Body of pancreas (tissue), 4 donors: ENCODE measurements around the gene DDIT3. TPM values are rescaled to one million over a fixed set of nuclear protein-coding genes. Genes with fewer than 3 reads are reported as not detected.
"Not testable (repeated sequence)": the region's sequence is repeated elsewhere in the genome, so short reads cannot be mapped to it uniquely, and the experiment has no call there.

Source experiments
- ATAC-seq: fragments of 150-250 bp; one replicate; pipeline ENCODE4 v1.9.1; 2016
- DNase-seq, 4 donors: peaks; one replicate each; pipeline ENCODE4 v3.0.0-alpha.2; 2019
- H3K27ac ChIP-seq, 4 donors: fragments of 200-600 bp; sonication (generic); 1 replicate in 3 of 4; 2 replicates in 1 of 4; pipeline versions ENCODE4 v1.5.1 to v1.6.1; 2016 to 2019; ENCODE audit warnings: mild to moderate bottlenecking in 1 of 4, mixed read lengths in 1 of 4, moderate library complexity in 1 of 4
- H3K27me3 ChIP-seq, 2 donors: fragments of 200-600 bp; sonication (generic); one replicate each; pipeline ENCODE4 v1.6.0; 2016; ENCODE audit warnings: mild to moderate bottlenecking in 1 of 2
- H3K36me3 ChIP-seq, 2 donors: fragments of 200-600 bp; sonication (generic); replicated peaks in 1 of 2; 2 replicates each; pipeline ENCODE4 v1.5.1; 2016; ENCODE audit warnings: low read depth in 2 of 2; ENCODE audit not compliant: insufficient read depth in 1 of 2
- H3K4me1 ChIP-seq: fragments of 200-600 bp; sonication (generic); one replicate; pipeline ENCODE4 v1.6.0; 2016
- H3K4me3 ChIP-seq, 2 donors: fragments of 200-600 bp; sonication (generic); 1 replicate in 1 of 2; 2 replicates in 1 of 2; pipeline ENCODE4 v1.5.1; 2016 to 2019
- H3K9me3 ChIP-seq, 3 donors: fragments of 200-600 bp; sonication (generic); 1 replicate in 2 of 3; 2 replicates in 1 of 3; pipeline ENCODE4 v1.5.1; 2016
- CTCF ChIP-seq, 7 experiments: fragments of 450-650 bp in 4 of 7; fragments of 200-600 bp in 3 of 7; sonication (generic) in 3 of 7; IDR thresholded peaks; one replicate each; pipeline ENCODE4 v1.5.1; 2016 to 2019; ENCODE audit warnings: antibody characterized with exemption in 7 of 7
- POLR2A ChIP-seq, 3 donors: fragments of 450-650 bp; IDR thresholded peaks; one replicate each; pipeline ENCODE4 v1.6.1; 2016; ENCODE audit warnings: antibody characterized with exemption in 3 of 3, mild to moderate bottlenecking in 2 of 3
- WGBS, 2 donors: methylation state at CpG; one replicate each; pipeline ENCODE4 v1.1.5; 2017; 5-methylcytosine and 5-hydroxymethylcytosine counted together
- intact Hi-C: fragments of 100-400 bp; cut with DNase I; formaldehyde crosslinking; loops from one replicate; pipeline ENCODE4 v1.15.1; 2023
- total RNA-seq, 2 donors: library from RNA; depleted of rRNA; stranded (reverse); fragments of >200 nt; gene quantifications; one replicate each; pipeline ENCODE4 v1.1.0, GENCODE V29; 2016

Gene DDIT3
- total RNA-seq, 2 donors from 2014 or later, result 7.3 to 12.7 TPM

GRCh38 chr12:57514720-57515407, 5.5 kb downstream of the DDIT3 start:
- ATAC-seq, result no peak
- peak overlapping the region in 3 of 4 donors; percentile 19 to 41 (median 34) for H3K27ac ChIP-seq
- WGBS, 2 donors, result 66 to 67% methylated on average over 9 of the region's 9 CpGs

GRCh38 chr12:57514246-57514645, 6.1 kb downstream of the DDIT3 start:
- ATAC-seq, H3K27me3 ChIP-seq, H3K4me3 ChIP-seq, DNase-seq, H3K9me3 ChIP-seq, intact Hi-C loops: not testable (repeated sequence)
- Histone ChIP-seq H3K27ac (peak overlapping the region in 3 of 4 donors; percentile 19 to 41 (median 34)), H3K4me1 (peaks cover 46% of the 10 kb centered on the region), H3K36me3 (peaks cover 4 to 26% of the 10 kb centered on the region in 2 donors)
- 59 to 67% methylated on average over 9 of the region's 9 CpGs for WGBS, 2 donors

More at GRCh38 chr12:57514720-57515407, 5.5 kb downstream of the DDIT3 start:
- peaks cover 4 to 25% of the 10 kb centered on the region in 2 donors for H3K36me3 ChIP-seq
- no peak overlapping the region for H3K4me3 ChIP-seq
- TF ChIP-seq POLR2A (IDR thresholded peaks at IDR 0.05), result no peak
- no peak for TF ChIP-seq CTCF (IDR thresholded peaks at IDR 0.05)
- peaks cover 49% of the 10 kb centered on the region for H3K4me1 ChIP-seq
- intact Hi-C loops, result no loop called here
- H3K9me3 ChIP-seq, result no peaks in the 10 kb centered on the region
- no peaks in the 10 kb centered on the region for H3K27me3 ChIP-seq
- DNase-seq, result no peak

- Histone ChIP-seq H3K4me1 (peaks cover 40% of the 10 kb centered on the region), H3K27ac (peak overlapping the region in 1 of 4 donors; percentile 19), H3K36me3 (peaks cover 4 to 26% of the 10 kb centered on the region in 2 donors)
- intact Hi-C loops, H3K9me3 ChIP-seq, H3K4me3 ChIP-seq, H3K27me3 ChIP-seq, DNase-seq, ATAC-seq: not testable (repeated sequence)
- WGBS, 2 donors, result 86 to 90% methylated on average over 6 of the region's 6 CpGs
Observed at GRCh38 chr12:57513677-57514076, 6.6 kb downstream of the DDIT3 start.

GRCh38 chr12:57513266-57513665, 7.0 kb downstream of the DDIT3 start:
- TF ChIP-seq CTCF (IDR thresholded peaks at IDR 0.05) (no peak), POLR2A (IDR thresholded peaks at IDR 0.05) (no peak)
- intact Hi-C loops, result no loop called here
- no peak for ATAC-seq
- Histone ChIP-seq H3K36me3 (peaks cover 4 to 26% of the 10 kb centered on the region in 2 donors), H3K4me3 (no peak overlapping the region), H3K9me3 (no peaks in the 10 kb centered on the region), H3K27me3 (no peaks in the 10 kb centered on the region), H3K27ac (no peak overlapping the region), H3K4me1 (peaks cover 36% of the 10 kb centered on the region)
- no peak for DNase-seq
- 95 to 99% methylated on average over 5 of the region's 5 CpGs for WGBS, 2 donors

- H3K36me3 ChIP-seq, result peaks cover 4 to 26% of the 10 kb centered on the region in 2 donors
- WGBS, 2 donors, result 78 to 81% methylated on average over 6 of the region's 6 CpGs
- H3K27ac ChIP-seq, result no peak overlapping the region
Observed at GRCh38 chr12:57512665-57513064, 7.6 kb downstream of the DDIT3 start.

More at GRCh38 chr12:57512665-57513064, 7.6 kb downstream of the DDIT3 start:
- Histone ChIP-seq H3K9me3 (no peaks in the 10 kb centered on the region), H3K4me3 (no peak overlapping the region), H3K27me3 (no peaks in the 10 kb centered on the region), H3K4me1 (peaks cover 30% of the 10 kb centered on the region)
- DNase-seq (no peak), ATAC-seq (no peak)
- intact Hi-C loops, result no loop called here
- no peak for TF ChIP-seq CTCF (IDR thresholded peaks at IDR 0.05)
- no peak for TF ChIP-seq POLR2A (IDR thresholded peaks at IDR 0.05)
